ENCODE data around the gene NEUROG2. TPM values are rescaled to one million over a fixed set of nuclear protein-coding genes. Genes with fewer than 3 reads are reported as not detected.

NEUROG2 gene
- total RNA-seq, 1 donor from 2014 or later, result not detected

GRCh38 chr4:112518675-112519074, 2.7 kb upstream of the NEUROG2 start:
- peaks cover 55% of the 10 kb centered on the region for H3K4me1 Mint-ChIP-seq (ENCODE audit: low read depth)
- no peaks in the 10 kb centered on the region for H3K36me3 Mint-ChIP-seq (ENCODE audit: low read depth)
- H3K27me3 Mint-ChIP-seq (ENCODE audit: low read depth), result peaks cover 87% of the 10 kb centered on the region
- intact Hi-C loops (cut with micrococcal nuclease), result loop anchor here (5.0 kb wide), 2 partner anchors 231 to 286 kb away; partner anchors contain the start of genes AP1AR and TIFA
- H3K9me3 Mint-ChIP-seq, result no peaks in the 10 kb centered on the region
- no peak overlapping the region for H3K27ac Mint-ChIP-seq
- no peak for DNase-seq (ENCODE audit: low spot score)
- H3K4me3 Mint-ChIP-seq (ENCODE audit: low read depth), result no peak overlapping the region

- peaks cover 50% of the 10 kb centered on the region for H3K4me1 Mint-ChIP-seq (ENCODE audit: low read depth)
- intact Hi-C loops (cut with micrococcal nuclease), result loop anchor here (5.0 kb wide), 2 partner anchors 231 to 286 kb away; partner anchors contain the start of genes AP1AR and TIFA
Measured at GRCh38 chr4:112517911-112518310, 1.9 kb upstream of the NEUROG2 start.

GRCh38 chr4:112517067-112517634, 1.2 kb upstream of the NEUROG2 start:
- DNase-seq (ENCODE audit: low spot score), result no peak
- Mint-ChIP-seq H3K27me3 (ENCODE audit: low read depth) (peaks cover 88% of the 10 kb centered on the region), H3K36me3 (ENCODE audit: low read depth) (no peaks in the 10 kb centered on the region), H3K4me1 (ENCODE audit: low read depth) (peaks cover 46% of the 10 kb centered on the region), H3K27ac (no peak overlapping the region), H3K4me3 (ENCODE audit: low read depth) (peak overlapping the region; percentile 64), H3K9me3 (no peaks in the 10 kb centered on the region)
- intact Hi-C loops (cut with micrococcal nuclease), result loop anchor here (5.0 kb wide), 2 partner anchors 230 to 285 kb away; partner anchors contain the start of genes AP1AR and TIFA

More at GRCh38 chr4:112517911-112518310, 1.9 kb upstream of the NEUROG2 start:
- DNase-seq (ENCODE audit: low spot score), result no peak
- H3K9me3 Mint-ChIP-seq, result no peaks in the 10 kb centered on the region
- peak overlapping the region; percentile 64 for H3K4me3 Mint-ChIP-seq (ENCODE audit: low read depth)
- H3K27ac Mint-ChIP-seq, result no peak overlapping the region
- peaks cover 88% of the 10 kb centered on the region for H3K27me3 Mint-ChIP-seq (ENCODE audit: low read depth)
- no peaks in the 10 kb centered on the region for H3K36me3 Mint-ChIP-seq (ENCODE audit: low read depth)

GRCh38 chr4:112516471-112517066, 589 bp upstream of the NEUROG2 start:
- H3K36me3 Mint-ChIP-seq (ENCODE audit: low read depth), result no peaks in the 10 kb centered on the region
- H3K4me3 Mint-ChIP-seq (ENCODE audit: low read depth), result peak overlapping the region; percentile 88
- H3K27me3 Mint-ChIP-seq (ENCODE audit: low read depth), result peaks cover 88% of the 10 kb centered on the region
- intact Hi-C loops (cut with micrococcal nuclease), result loop anchor here (5.0 kb wide), 2 partner anchors 229 to 284 kb away; partner anchors contain the start of genes AP1AR and TIFA
- peaks cover 46% of the 10 kb centered on the region for H3K4me1 Mint-ChIP-seq (ENCODE audit: low read depth)
- no peak for DNase-seq (ENCODE audit: low spot score)
- H3K27ac Mint-ChIP-seq, result peak overlapping the region; percentile 34
- H3K9me3 Mint-ChIP-seq, result no peaks in the 10 kb centered on the region

GRCh38 chr4:112515198-112516065, 548 bp downstream of the NEUROG2 start:
- H3K27me3 Mint-ChIP-seq (ENCODE audit: low read depth), result peaks cover 86% of the 10 kb centered on the region

GRCh38 chr4:112514647-112515197, 1.3 kb downstream of the NEUROG2 start:
- H3K4me3 Mint-ChIP-seq (ENCODE audit: low read depth), result peak overlapping the region; percentile 88
- H3K36me3 Mint-ChIP-seq (ENCODE audit: low read depth), result no peaks in the 10 kb centered on the region
- H3K9me3 Mint-ChIP-seq, result no peaks in the 10 kb centered on the region
- H3K27me3 Mint-ChIP-seq (ENCODE audit: low read depth), result peaks cover 84% of the 10 kb centered on the region
- H3K27ac Mint-ChIP-seq, result no peak overlapping the region
- DNase-seq (ENCODE audit: low spot score), result no peak
- intact Hi-C loops (cut with micrococcal nuclease), result loop anchor here (1.0 to 5.0 kb wide), 3 partner anchors 9 to 282 kb away; partner anchors contain the start of genes AP1AR and TIFA
- peaks cover 45% of the 10 kb centered on the region for H3K4me1 Mint-ChIP-seq (ENCODE audit: low read depth)

More at GRCh38 chr4:112515198-112516065, 548 bp downstream of the NEUROG2 start:
- Mint-ChIP-seq H3K36me3 (ENCODE audit: low read depth) (no peaks in the 10 kb centered on the region), H3K4me3 (ENCODE audit: low read depth) (peak overlapping the region; percentile 88), H3K4me1 (ENCODE audit: low read depth) (peaks cover 46% of the 10 kb centered on the region), H3K9me3 (no peaks in the 10 kb centered on the region), H3K27ac (peak overlapping the region; percentile 56)
- intact Hi-C loops (cut with micrococcal nuclease), result loop anchor here (1.0 to 5.0 kb wide), 3 partner anchors 8 to 283 kb away; partner anchors contain the start of genes AP1AR and TIFA
- DNase-seq (ENCODE audit: low spot score), result peak; percentile 44

- Mint-ChIP-seq H3K36me3 (ENCODE audit: low read depth) (no peaks in the 10 kb centered on the region), H3K4me3 (ENCODE audit: low read depth) (peak overlapping the region; percentile 70), H3K4me1 (ENCODE audit: low read depth) (peaks cover 51% of the 10 kb centered on the region), H3K27ac (no peak overlapping the region), H3K9me3 (no peaks in the 10 kb centered on the region), H3K27me3 (ENCODE audit: low read depth) (peaks cover 85% of the 10 kb centered on the region)
- intact Hi-C loops (cut with micrococcal nuclease), result no loop called here
- DNase-seq (ENCODE audit: low spot score), result no peak
Measured at GRCh38 chr4:112513971-112514646, 1.9 kb downstream of the NEUROG2 start.

- no peaks in the 10 kb centered on the region for H3K9me3 Mint-ChIP-seq
- peaks cover 81% of the 10 kb centered on the region for H3K27me3 Mint-ChIP-seq (ENCODE audit: low read depth)
- H3K4me1 Mint-ChIP-seq (ENCODE audit: low read depth), result peaks cover 35% of the 10 kb centered on the region
- intact Hi-C loops (cut with micrococcal nuclease), result loop anchor here (2.0 kb wide), 1 partner anchor 1891 kb away; no protein-coding TSS in a partner anchor
- no peaks in the 10 kb centered on the region for H3K36me3 Mint-ChIP-seq (ENCODE audit: low read depth)
- no peak overlapping the region for H3K27ac Mint-ChIP-seq
- DNase-seq (ENCODE audit: low spot score), result no peak
- no peak overlapping the region for H3K4me3 Mint-ChIP-seq (ENCODE audit: low read depth)
Measured at GRCh38 chr4:112511803-112512118, 4.2 kb downstream of the NEUROG2 start.

- no peak overlapping the region for H3K27ac Mint-ChIP-seq
- DNase-seq (ENCODE audit: low spot score), result no peak
- intact Hi-C loops (cut with micrococcal nuclease), result loop anchor here (2.0 kb wide), 1 partner anchor 1890 kb away; no protein-coding TSS in a partner anchor
- H3K36me3 Mint-ChIP-seq (ENCODE audit: low read depth), result no peaks in the 10 kb centered on the region
- H3K4me3 Mint-ChIP-seq (ENCODE audit: low read depth), result no peak overlapping the region
- H3K4me1 Mint-ChIP-seq (ENCODE audit: low read depth), result peaks cover 33% of the 10 kb centered on the region
- peaks cover 83% of the 10 kb centered on the region for H3K27me3 Mint-ChIP-seq (ENCODE audit: low read depth)
- no peaks in the 10 kb centered on the region for H3K9me3 Mint-ChIP-seq
Measured at GRCh38 chr4:112511093-112511802, 4.7 kb downstream of the NEUROG2 start.

- peaks cover 30% of the 10 kb centered on the region for H3K4me1 Mint-ChIP-seq (ENCODE audit: low read depth)
- no peak overlapping the region for H3K4me3 Mint-ChIP-seq (ENCODE audit: low read depth)
Measured at GRCh38 chr4:112510291-112511092, 5.5 kb downstream of the NEUROG2 start.

More at GRCh38 chr4:112510291-112511092, 5.5 kb downstream of the NEUROG2 start:
- Mint-ChIP-seq H3K27me3 (ENCODE audit: low read depth) (peaks cover 85% of the 10 kb centered on the region), H3K36me3 (ENCODE audit: low read depth) (no peaks in the 10 kb centered on the region), H3K9me3 (no peaks in the 10 kb centered on the region), H3K27ac (no peak overlapping the region)
- no peak for DNase-seq (ENCODE audit: low spot score)
- intact Hi-C loops (cut with micrococcal nuclease), result loop anchor here (2.0 kb wide), 1 partner anchor 1890 kb away; no protein-coding TSS in a partner anchor
